GM23338 (cell line): ENCODE measurements around the gene NUP160.

Source experiments
- CREB1 ChIP-seq: fragments of 250-450 bp; sonication (Bioruptor Pico); IDR thresholded peaks from 2 replicates; pipeline ENCODE4 v1.5.0; 2020; ENCODE audit warnings: low read depth, mild to moderate bottlenecking, moderate library complexity
- EZH2 ChIP-seq: fragments of 200-600 bp; sonication (generic); IDR thresholded peaks from one replicate; pipeline ENCODE4 v1.8.0; 2017; ENCODE audit warnings: antibody characterized with exemption, mild to moderate bottlenecking, low read depth; ENCODE audit not compliant: unreplicated experiment
- EZH2phosphoT487 ChIP-seq: fragments of 200-600 bp; sonication (generic); IDR thresholded peaks from one replicate; pipeline ENCODE4 v1.8.1; 2018; ENCODE audit warnings: antibody characterized with exemption; ENCODE audit not compliant: unreplicated experiment
- JUNB ChIP-seq: IDR thresholded peaks from one replicate; pipeline ENCODE4 v1.6.1; 2016; ENCODE audit warnings: antibody characterized with exemption; ENCODE audit not compliant: unreplicated experiment
- NANOG ChIP-seq: IDR thresholded peaks from 2 replicates; pipeline ENCODE4 v1.6.1; 2016; ENCODE audit warnings: antibody characterized with exemption, borderline replicate concordance
- POLR2AphosphoS5 ChIP-seq: IDR thresholded peaks from 2 replicates; pipeline ENCODE4 v1.6.1; 2016; ENCODE audit warnings: antibody characterized with exemption, low read depth
- STAT1 ChIP-seq: IDR thresholded peaks from one replicate; pipeline ENCODE4 v1.6.1; 2016; ENCODE audit warnings: antibody characterized with exemption; ENCODE audit not compliant: unreplicated experiment
- ZNF114 ChIP-seq: fragments of 250-450 bp; sonication (Bioruptor Pico); IDR thresholded peaks from 2 replicates; pipeline ENCODE4 v1.5.0; 2020; ENCODE audit warnings: mild to moderate bottlenecking, moderate library complexity
- ZNF331 ChIP-seq: fragments of 250-450 bp; sonication (Bioruptor Pico); IDR thresholded peaks from 2 replicates; pipeline ENCODE4 v1.5.0; 2020; ENCODE audit warnings: low read depth, mild to moderate bottlenecking, moderate library complexity
- TF ChIP-seq, protein P1 (sequence below), 2 experiments: fragments of 200-600 bp in 1 of 2; sonication (generic) in 1 of 2; conservative IDR thresholded peaks; 2 replicates each; pipeline versions ENCODE4 v1.5.1 to v1.6.1; 2016 to 2017; ENCODE audit warnings: antibody characterized with exemption in 2 of 2, low read depth in 2 of 2, mild to moderate bottlenecking in 2 of 2, moderate library complexity in 1 of 2
- TF ChIP-seq, protein P2 (sequence below): IDR thresholded peaks from one replicate; pipeline ENCODE4 v1.6.1; 2018; ENCODE audit warnings: antibody characterized with exemption; ENCODE audit not compliant: unreplicated experiment
- TF ChIP-seq, protein P3 (sequence below): IDR thresholded peaks from 2 replicates; pipeline ENCODE4 v1.6.1; 2016; ENCODE audit warnings: antibody characterized with exemption

DNA sequence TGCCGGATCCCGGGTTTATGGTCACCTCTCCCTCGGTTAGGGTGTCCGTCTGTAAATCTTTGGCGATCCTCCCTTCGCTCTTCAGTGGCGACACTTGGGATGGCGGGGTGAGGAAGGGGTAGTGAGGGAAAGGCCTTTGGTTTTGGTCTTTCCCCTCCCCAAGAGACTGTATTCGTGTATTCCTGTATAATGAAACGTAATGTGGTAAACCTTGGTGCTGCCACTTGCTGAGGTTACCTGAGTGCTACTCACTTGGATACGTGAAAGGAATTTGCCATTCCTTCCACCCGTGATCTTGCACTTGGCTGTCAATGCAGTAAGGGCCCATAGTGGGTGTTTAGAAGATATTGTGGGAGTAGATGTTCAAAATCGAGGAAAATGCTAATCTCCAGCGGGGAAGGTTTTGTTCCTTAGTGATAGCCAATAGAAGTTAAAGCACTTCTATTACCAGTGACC, 578 bp upstream of the NUP160 start:
- TF ChIP-seq, protein P1, sequence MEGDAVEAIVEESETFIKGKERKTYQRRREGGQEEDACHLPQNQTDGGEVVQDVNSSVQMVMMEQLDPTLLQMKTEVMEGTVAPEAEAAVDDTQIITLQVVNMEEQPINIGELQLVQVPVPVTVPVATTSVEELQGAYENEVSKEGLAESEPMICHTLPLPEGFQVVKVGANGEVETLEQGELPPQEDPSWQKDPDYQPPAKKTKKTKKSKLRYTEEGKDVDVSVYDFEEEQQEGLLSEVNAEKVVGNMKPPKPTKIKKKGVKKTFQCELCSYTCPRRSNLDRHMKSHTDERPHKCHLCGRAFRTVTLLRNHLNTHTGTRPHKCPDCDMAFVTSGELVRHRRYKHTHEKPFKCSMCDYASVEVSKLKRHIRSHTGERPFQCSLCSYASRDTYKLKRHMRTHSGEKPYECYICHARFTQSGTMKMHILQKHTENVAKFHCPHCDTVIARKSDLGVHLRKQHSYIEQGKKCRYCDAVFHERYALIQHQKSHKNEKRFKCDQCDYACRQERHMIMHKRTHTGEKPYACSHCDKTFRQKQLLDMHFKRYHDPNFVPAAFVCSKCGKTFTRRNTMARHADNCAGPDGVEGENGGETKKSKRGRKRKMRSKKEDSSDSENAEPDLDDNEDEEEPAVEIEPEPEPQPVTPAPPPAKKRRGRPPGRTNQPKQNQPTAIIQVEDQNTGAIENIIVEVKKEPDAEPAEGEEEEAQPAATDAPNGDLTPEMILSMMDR (conservative IDR thresholded peaks at IDR 0.05; ENCODE audit: low read depth in 2 of 2) = no peak
- no peak for TF ChIP-seq ZNF331 (CRISPR knock-in tag)
- TF ChIP-seq EZH2phosphoT487 = no peak
- TF ChIP-seq EZH2 = no peak
- TF ChIP-seq ZNF114 = no peak
- TF ChIP-seq, protein P2, sequence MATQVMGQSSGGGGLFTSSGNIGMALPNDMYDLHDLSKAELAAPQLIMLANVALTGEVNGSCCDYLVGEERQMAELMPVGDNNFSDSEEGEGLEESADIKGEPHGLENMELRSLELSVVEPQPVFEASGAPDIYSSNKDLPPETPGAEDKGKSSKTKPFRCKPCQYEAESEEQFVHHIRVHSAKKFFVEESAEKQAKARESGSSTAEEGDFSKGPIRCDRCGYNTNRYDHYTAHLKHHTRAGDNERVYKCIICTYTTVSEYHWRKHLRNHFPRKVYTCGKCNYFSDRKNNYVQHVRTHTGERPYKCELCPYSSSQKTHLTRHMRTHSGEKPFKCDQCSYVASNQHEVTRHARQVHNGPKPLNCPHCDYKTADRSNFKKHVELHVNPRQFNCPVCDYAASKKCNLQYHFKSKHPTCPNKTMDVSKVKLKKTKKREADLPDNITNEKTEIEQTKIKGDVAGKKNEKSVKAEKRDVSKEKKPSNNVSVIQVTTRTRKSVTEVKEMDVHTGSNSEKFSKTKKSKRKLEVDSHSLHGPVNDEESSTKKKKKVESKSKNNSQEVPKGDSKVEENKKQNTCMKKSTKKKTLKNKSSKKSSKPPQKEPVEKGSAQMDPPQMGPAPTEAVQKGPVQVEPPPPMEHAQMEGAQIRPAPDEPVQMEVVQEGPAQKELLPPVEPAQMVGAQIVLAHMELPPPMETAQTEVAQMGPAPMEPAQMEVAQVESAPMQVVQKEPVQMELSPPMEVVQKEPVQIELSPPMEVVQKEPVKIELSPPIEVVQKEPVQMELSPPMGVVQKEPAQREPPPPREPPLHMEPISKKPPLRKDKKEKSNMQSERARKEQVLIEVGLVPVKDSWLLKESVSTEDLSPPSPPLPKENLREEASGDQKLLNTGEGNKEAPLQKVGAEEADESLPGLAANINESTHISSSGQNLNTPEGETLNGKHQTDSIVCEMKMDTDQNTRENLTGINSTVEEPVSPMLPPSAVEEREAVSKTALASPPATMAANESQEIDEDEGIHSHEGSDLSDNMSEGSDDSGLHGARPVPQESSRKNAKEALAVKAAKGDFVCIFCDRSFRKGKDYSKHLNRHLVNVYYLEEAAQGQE = no peak
- TF ChIP-seq POLR2AphosphoS5 = no peak
- TF ChIP-seq JUNB = no peak
- no peak for TF ChIP-seq NANOG
- TF ChIP-seq STAT1 = no peak
- no peak for TF ChIP-seq CREB1 (CRISPR knock-in tag)
- TF ChIP-seq, protein P3, sequence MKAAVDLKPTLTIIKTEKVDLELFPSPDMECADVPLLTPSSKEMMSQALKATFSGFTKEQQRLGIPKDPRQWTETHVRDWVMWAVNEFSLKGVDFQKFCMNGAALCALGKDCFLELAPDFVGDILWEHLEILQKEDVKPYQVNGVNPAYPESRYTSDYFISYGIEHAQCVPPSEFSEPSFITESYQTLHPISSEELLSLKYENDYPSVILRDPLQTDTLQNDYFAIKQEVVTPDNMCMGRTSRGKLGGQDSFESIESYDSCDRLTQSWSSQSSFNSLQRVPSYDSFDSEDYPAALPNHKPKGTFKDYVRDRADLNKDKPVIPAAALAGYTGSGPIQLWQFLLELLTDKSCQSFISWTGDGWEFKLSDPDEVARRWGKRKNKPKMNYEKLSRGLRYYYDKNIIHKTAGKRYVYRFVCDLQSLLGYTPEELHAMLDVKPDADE = no peak
